Upper lobe of left lung (tissue), 6 donors: ENCODE measurements around the gene TIMP2. TPM values are rescaled to one million over a fixed set of nuclear protein-coding genes. Genes with fewer than 3 reads are reported as not detected.

Experiments used
- ATAC-seq, 2 donors: fragments of 200-7000 bp; cut with Tn5 transposase; one replicate each; pipeline ENCODE4 v1.9.1; 2022; ENCODE audit warnings: mild to moderate bottlenecking in 2 of 2, moderate library complexity in 2 of 2; ENCODE audit not compliant: low FRiP score in 2 of 2
- DNase-seq, 2 donors: peaks; one replicate each; pipeline ENCODE4 v3.0.0-alpha.2; 2019 to 2020
- H3K27ac ChIP-seq, 4 donors: fragments of 200-600 bp; sonication (generic); one replicate each; pipeline ENCODE4 v1.5.1; 2016 to 2019
- H3K27me3 ChIP-seq, 4 donors: fragments of 200-600 bp; sonication (generic); one replicate each; pipeline ENCODE4 v1.5.1; 2017 to 2019
- H3K36me3 ChIP-seq, 4 donors: fragments of 200-600 bp; sonication (generic); one replicate each; pipeline ENCODE4 v1.5.1; 2016 to 2019
- H3K4me1 ChIP-seq, 4 donors: fragments of 200-600 bp; sonication (generic); one replicate each; pipeline ENCODE4 v1.5.1; 2018 to 2019
- H3K4me3 ChIP-seq, 4 donors: fragments of 200-600 bp; sonication (generic); one replicate each; pipeline ENCODE4 v1.5.1; 2017 to 2019; ENCODE audit warnings: mild to moderate bottlenecking in 2 of 4, moderate library complexity in 1 of 4
- H3K9me3 ChIP-seq, 4 donors: fragments of 200-600 bp; sonication (generic); one replicate each; pipeline ENCODE4 v1.5.1; 2018 to 2019
- CTCF ChIP-seq, 6 experiments: fragments of 450-650 bp in 4 of 6; fragments of 200-600 bp in 2 of 6; sonication (generic) in 2 of 6; IDR thresholded peaks; one replicate each; pipeline ENCODE4 v1.5.1; 2016 to 2019; ENCODE audit warnings: antibody characterized with exemption in 6 of 6
- EP300 ChIP-seq, 4 donors: sonication (generic); formaldehyde crosslinking; IDR thresholded peaks; one replicate each; pipeline ENCODE4 v1.5.1; 2017; ENCODE audit warnings: antibody characterized with exemption in 4 of 4, control low read depth in 2 of 4
- POLR2A ChIP-seq, 4 donors: fragments of 450-650 bp; IDR thresholded peaks; one replicate each; pipeline ENCODE4 v1.5.1; 2016 to 2017; ENCODE audit warnings: antibody characterized with exemption in 4 of 4, mild to moderate bottlenecking in 2 of 4
- POLR2AphosphoS5 ChIP-seq, 2 donors: sonication (generic); formaldehyde crosslinking; IDR thresholded peaks; one replicate each; pipeline ENCODE4 v1.5.1; 2017; ENCODE audit warnings: antibody characterized with exemption in 2 of 2
- WGBS, 2 donors: methylation state at CpG; one replicate each; pipeline ENCODE4 v1.1.5; 2017 to 2018; 5-methylcytosine and 5-hydroxymethylcytosine counted together
- total RNA-seq, 6 donors: library from RNA; depleted of rRNA in 4 of 6; stranded (reverse); fragments of >200 nt in 4 of 6; gene quantifications; one replicate each; pipeline versions ENCODE4 v1.1.0 to v1.2.1, GENCODE V29; 2016 to 2021
- donor health status: DM: no; HTN: no; CAD: no; lungs with moderate emphysema.
- donor health status: DM: no; HTN: yes; CAD: no; lungs with severe emphysema.

TIMP2 gene
- total RNA-seq, 6 donors from 2014 or later: 60.8 to 313 (median 145) TPM

- H3K4me1 ChIP-seq: peaks cover 0 to 21% (median 0%) of the 10 kb centered on the region in 4 donors
- ATAC-seq: no peak
- H3K27me3 ChIP-seq: no peaks in the 10 kb centered on the region
- peak overlapping the region in 2 of 4 donors; percentile 26 to 33 for H3K27ac ChIP-seq
- H3K36me3 ChIP-seq: peaks cover 51 to 99% (median 84%) of the 10 kb centered on the region in 4 donors
- 92 to 96% methylated on average over 3 to 6 of the region's 6 CpGs for WGBS, 2 donors
- H3K4me3 ChIP-seq: no peak overlapping the region
- DNase-seq: no peak
- TF ChIP-seq POLR2AphosphoS5 (IDR thresholded peaks at IDR 0.05): no peak
- no peak for TF ChIP-seq POLR2A (IDR thresholded peaks at IDR 0.05)
- no peak for TF ChIP-seq EP300 (IDR thresholded peaks at IDR 0.05)
- TF ChIP-seq CTCF (IDR thresholded peaks at IDR 0.05): no peak
- no peaks in the 10 kb centered on the region for H3K9me3 ChIP-seq
Measured at GRCh38 chr17:78825696-78826095, 99.5 kb downstream of the TIMP2 start.

- Histone ChIP-seq H3K27ac (no peak overlapping the region), H3K27me3 (no peaks in the 10 kb centered on the region), H3K4me3 (no peak overlapping the region), H3K9me3 (no peaks in the 10 kb centered on the region), H3K36me3 (peaks cover 50 to 99% (median 87%) of the 10 kb centered on the region in 4 donors), H3K4me1 (peaks cover 1 to 31% (median 6%) of the 10 kb centered on the region in 4 donors)
- ATAC-seq (no peak), DNase-seq (no peak)
- 87 to 97% methylated on average over 7 of the region's 7 CpGs for WGBS, 2 donors
- TF ChIP-seq POLR2A (IDR thresholded peaks at IDR 0.05) (no peak), POLR2AphosphoS5 (IDR thresholded peaks at IDR 0.05) (no peak), EP300 (IDR thresholded peaks at IDR 0.05) (no peak), CTCF (IDR thresholded peaks at IDR 0.05) (no peak)
Measured at GRCh38 chr17:78824240-78824639, 100.9 kb downstream of the TIMP2 start.

GRCh38 chr17:78823282-78824046 is 101.7 kb downstream of the TIMP2 start:
- Histone ChIP-seq H3K27me3 (no peaks in the 10 kb centered on the region), H3K4me3 (no peak overlapping the region), H3K36me3 (peaks cover 53 to 99% (median 83%) of the 10 kb centered on the region in 4 donors), H3K9me3 (no peaks in the 10 kb centered on the region), H3K27ac (no peak overlapping the region), H3K4me1 (peaks cover 5 to 36% (median 12%) of the 10 kb centered on the region in 4 donors)
- ATAC-seq (no peak), DNase-seq (no peak)
- 82 to 92% methylated on average over 11 to 14 of the region's 14 CpGs for WGBS, 2 donors
- TF ChIP-seq POLR2A (IDR thresholded peaks at IDR 0.05): no peak
- TF ChIP-seq CTCF (IDR thresholded peaks at IDR 0.05): no peak
- TF ChIP-seq POLR2AphosphoS5 (IDR thresholded peaks at IDR 0.05): no peak
- no peak for TF ChIP-seq EP300 (IDR thresholded peaks at IDR 0.05)

GRCh38 chr17:78822552-78822951 is 102.6 kb downstream of the TIMP2 start:
- peaks cover 51 to 99% (median 85%) of the 10 kb centered on the region in 4 donors for H3K36me3 ChIP-seq
- peaks cover 5 to 39% (median 15%) of the 10 kb centered on the region in 4 donors for H3K4me1 ChIP-seq
- ATAC-seq: peak in 1 of 2 donors; percentile 32
- DNase-seq: no peak
- H3K27ac ChIP-seq: no peak overlapping the region
- WGBS, 2 donors: 96% methylated on average over 13 to 14 of the region's 14 CpGs
- H3K4me3 ChIP-seq: no peak overlapping the region
- H3K9me3 ChIP-seq: no peaks in the 10 kb centered on the region
- TF ChIP-seq POLR2A (IDR thresholded peaks at IDR 0.05) (no peak), EP300 (IDR thresholded peaks at IDR 0.05) (no peak), CTCF (IDR thresholded peaks at IDR 0.05) (no peak), POLR2AphosphoS5 (IDR thresholded peaks at IDR 0.05) (no peak)
- no peaks in the 10 kb centered on the region for H3K27me3 ChIP-seq
